Smooth muscle cell of the brain vasculature (primary cell): Measurements from ENCODE around the gene KCNC4.

Experiments used
- DNase-seq: peaks from one replicate; pipeline ENCODE4 v3.0.0-alpha.2; 2012; ENCODE audit warnings: low read depth, low spot score

The KCNC4 gene

DNA sequence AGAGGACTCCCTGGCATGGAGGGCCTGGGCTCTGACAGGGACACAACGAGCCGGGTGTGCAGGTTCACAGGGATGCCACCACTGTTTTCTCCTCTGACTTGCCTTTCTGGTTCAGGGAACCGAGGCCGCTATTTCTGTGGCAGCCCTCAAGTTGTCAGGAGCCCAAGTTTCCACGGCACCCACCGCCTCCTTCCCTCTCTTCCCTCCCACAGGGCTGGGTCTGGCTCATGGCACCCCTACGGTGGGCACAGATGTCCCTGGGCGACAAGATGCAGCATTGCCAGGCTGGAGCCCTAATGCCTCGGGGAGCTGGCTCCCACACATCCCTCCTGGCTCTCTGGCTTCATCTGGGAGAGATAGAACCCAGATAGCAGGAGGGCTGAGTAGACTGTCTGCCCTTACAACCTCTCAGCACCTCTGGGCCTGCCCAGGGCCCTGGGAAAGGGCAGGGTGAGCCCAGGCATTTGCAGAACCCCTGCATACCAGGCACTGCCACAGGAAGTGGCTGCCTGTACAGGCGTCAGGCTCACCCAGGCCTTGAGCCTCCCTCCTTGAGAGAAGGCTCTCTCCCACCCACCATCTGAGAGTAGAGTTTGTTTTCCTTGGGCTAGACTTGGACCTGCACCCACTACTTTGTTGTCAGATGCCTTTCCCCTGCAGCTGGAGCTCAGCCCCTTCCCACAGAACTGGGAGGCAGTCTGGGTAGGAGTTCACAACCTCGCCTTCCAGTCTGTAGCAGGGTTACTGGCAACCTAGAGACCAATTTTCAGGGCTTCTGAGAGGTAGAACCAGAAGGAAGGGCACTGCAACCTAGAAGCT is 20.5 kb downstream of the KCNC4 start:
- DNase-seq: no peak

DNA sequence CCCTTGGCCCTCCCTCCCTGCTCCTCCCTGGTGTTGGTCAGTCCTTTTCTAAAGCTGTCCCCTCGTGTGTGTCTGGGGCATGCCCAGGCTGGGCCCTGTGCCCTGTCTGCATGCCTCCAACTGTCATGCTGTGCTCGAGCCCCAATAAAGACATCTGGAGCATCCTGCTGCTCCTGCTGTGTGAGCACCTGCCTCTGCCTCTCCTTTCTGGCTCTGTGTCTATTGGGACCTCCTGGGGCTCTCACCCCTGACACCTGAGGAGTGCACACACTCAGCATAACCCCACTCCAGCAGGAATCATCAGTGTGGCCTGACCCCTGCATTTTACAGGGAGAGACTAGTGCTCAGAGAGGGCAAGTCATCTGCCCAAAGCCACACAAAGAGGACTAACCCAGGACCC is 23.7 kb downstream of the KCNC4 start:
- DNase-seq: no peak

DNA sequence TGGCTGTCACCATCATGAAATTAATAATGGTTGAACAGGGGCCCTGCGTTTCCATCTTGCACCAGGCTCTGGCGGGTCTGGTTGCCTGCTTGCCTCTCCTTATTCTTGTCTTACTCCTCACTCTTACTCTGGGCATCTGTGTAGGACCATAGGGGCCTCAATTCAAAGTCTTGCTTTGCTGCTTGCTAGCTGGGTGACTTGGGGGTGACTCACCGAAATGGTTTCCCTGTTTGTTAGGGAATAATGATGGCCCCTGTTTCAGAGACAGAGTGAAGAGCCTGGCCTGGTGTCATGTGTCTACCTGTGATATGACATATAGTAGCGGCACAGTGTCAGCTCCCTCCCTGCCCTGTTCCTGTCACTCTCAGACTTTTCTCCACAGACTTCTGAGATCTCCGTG is 24.6 kb downstream of the KCNC4 start:
- no peak for DNase-seq

DNA sequence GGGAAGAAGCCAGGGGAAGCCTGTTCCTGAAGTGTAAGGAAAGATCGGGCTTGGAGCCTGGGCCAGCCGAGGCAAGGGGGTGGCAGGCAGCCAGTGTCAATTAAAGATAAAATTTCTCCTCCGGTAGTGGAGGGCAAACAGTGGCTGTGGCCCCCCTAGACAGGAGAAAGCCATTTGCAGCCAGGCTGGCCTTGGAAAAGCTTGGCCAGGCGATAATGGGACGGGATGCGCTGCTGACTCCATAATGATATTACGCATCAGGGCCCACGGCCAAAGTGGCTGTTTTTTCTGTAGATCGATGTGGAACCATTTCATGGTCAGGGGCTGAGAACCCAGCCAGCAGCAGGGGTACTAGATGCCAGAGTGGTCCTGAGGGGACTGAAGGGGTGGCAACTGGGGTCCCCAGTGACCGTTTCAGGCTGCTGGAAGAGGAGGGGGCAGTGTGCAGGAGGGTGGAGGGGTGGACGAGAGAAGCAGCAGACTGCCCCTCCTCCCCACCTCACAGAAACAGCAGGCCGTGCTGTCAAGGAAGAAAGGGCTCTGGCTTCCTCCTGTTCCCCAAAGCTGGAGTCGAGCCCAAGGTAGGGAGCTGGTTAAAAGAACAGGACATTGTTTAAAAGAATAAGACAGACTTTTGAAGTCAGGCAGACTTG is 25.2 kb downstream of the KCNC4 start:
- DNase-seq: no peak

DNA sequence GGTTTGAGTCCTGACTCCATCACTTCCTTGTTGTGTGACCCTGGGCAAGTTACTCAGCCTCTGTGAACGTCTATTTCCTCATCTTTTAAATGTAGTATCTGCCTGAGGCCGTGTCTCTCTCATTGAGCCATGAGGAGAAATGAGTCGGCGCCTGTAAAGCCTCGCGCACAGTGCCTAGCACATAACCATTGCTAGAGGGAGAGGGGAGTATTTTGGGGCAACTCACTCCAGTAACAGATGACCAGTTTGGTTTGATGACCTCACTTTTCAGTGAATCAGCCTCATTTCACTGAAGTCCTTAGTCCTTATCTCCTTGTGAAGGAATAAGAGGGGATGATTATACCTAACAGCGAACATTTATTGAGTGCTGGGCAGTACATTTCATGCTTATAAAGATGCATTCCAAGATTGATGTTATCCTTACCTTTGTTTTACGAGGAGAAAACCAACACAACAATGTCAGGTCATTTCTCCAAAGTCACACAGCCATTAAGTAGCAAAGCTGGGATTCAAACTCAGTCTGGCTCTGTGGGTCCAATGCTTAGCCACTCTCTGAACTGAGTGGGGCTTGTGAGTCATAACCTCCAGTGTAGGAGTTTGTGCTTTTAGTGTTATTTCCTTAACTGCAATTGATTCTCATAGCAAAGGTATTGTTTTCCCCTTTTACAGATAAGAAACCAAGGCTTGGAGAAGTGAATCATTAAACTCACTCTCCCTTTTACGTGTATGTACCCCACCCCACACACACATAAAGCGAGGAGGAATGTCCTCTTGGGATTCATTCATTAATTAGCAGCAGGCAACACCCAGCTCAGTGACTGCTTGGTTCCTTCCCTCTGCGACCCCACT is 25.9 kb downstream of the KCNC4 start:
- DNase-seq: no peak

DNA sequence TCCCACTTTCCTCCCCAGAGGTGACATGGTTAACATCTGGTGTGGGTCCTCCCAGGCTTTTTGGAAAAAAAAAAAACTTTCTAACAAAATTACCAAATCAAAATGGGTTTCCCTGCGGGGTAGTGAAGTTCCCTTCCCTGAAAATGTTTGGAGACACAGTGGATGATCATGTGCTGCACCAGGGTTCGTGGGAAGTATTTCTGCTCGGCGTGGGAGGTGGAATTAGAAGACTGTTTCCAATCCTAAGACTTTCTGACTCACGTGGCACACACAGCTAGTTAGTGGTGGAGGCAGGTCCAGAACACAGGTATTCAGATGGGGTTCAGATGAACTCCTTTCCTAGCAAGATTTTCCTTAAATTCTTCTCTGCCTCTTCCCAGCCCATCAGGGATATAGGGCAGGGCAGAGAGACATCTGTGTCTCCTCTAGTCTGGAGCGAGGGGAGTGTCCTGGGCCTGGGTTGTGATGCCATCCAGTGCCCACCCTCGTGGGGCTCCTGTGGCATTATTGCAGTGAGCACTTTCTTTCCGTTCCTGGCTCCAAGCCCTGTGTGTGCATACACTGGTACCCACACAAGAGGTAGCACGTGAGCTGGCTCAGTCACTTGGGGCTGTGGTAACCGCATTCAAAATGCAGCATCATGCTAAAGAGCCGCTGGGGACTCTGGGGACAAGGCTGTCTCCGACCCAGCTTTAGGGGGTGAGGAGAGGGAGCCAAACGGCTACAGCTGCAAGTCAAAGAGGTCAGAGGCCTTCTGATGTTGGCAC is 27.5 kb downstream of the KCNC4 start:
- DNase-seq: no peak

DNA sequence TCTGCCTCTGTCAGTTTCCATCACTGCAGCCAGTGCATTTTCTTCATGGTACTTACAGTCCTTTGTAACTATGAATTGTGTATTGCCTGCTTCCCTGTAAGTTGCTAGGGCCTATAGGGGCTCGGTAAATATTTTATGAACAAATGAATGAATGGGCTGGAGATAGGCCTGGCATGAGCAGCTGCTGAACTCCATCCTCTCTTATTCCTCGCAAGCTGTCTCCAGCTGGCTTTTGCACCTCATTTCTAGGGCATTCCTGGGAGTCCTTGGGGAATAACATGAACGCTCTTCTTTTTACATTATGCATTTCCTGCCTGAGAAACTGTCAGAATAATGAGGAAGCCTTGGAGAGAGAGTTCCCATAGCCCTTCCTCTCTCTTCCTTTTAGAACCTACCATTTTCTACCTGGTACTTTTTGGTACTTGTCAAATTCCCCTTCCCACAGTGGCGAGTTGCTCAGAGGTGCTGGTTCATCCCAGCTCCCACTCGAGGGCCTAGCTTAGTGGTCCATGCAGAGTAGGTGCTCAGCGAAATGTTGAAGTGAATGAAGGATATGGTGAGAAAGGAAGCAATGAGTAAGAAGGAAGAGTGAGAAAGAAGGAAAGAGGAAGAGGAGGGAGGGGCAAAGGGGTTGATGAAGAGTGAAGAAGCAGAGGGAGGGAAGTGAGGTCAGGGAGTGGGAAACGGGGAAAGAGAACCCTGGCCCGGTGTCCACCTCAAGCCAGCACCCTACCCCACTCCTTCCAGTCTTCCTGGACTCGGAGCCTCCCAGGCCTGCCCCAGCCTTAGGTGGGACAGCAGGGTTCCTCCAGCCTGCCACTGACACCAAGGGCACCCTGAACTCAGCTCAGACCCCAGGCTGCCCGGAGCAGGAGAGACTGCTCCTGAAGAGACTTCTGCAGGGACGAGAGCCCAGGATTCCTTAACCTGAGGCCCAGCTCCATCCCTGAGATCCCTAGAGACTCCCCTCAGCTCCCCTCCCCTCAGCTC is 29.6 kb downstream of the KCNC4 start:
- DNase-seq: no peak

DNA sequence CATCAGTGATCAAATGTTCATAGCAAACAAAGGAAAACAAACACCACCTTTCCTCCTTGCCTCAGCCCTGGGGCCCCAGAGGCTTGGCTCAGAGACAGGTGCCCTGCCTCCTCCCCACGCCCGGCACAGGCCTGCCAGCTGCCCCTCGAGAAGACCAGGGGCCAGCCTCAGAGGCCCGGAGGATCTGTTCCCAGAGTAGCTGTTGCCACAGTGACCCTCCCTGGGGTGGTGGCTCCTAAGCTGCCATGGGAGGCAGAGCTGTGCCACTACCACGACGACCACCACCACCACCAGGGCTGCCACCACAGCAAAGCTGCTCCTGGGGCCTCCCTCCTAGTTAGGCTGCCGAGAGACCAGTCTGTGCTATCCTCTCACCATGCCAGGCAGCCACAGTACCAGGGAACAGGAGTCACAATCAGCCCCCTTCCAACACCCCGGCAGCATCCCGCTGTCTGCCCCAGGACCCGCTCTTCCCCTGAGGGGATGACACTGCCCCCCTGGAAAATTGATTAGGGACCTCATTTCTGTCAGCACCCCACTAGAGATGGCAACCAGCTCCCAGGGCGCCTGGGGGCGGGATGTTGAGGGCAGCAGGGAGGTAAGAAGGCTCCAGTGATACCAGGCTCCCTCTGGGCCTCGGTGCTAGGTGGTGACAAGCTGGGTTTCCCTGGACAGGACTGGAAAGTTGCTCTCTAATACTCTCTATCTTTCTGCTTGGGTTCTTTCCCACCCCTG is 30.5 kb downstream of the KCNC4 start:
- no peak for DNase-seq

DNA sequence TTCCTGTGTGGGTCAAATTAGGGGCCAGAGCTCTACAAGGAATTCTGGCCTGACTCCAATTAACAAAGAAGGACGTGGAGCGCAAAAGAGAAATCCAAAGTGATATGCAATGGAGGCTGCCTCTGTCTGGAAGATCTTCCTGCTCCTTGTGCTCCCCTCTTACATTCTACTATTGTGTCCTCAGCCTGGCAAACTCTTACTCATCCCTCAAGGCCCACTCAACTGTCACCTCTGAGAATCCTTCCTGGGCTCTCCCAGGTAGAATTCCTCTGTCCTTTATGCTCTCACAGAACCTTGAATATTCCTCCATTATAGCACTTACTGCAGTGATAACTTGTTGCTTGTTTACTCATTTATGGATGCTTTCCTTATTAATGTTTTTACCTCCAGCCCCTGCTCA is 31.4 kb downstream of the KCNC4 start:
- DNase-seq: no peak

DNA sequence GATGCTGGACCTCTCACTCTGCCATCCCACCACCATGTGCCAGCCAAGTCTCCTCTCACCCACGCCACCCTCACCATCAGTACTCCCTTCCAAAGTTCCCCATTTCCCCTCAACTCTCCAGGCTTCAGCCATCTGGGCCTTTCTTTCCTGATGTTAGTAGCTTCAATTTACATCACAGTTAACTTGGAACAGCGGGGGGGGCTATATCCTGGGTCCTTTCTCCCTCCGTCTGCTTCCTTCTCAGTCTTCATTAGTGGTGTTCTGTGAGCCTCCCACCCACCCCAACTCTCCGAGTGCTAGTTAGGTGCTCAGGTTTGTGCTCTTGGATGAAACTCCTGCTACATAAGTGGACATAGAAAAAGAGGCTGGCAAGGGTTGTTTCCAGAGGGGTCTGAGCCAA is 31.9 kb downstream of the KCNC4 start:
- DNase-seq: no peak

DNA sequence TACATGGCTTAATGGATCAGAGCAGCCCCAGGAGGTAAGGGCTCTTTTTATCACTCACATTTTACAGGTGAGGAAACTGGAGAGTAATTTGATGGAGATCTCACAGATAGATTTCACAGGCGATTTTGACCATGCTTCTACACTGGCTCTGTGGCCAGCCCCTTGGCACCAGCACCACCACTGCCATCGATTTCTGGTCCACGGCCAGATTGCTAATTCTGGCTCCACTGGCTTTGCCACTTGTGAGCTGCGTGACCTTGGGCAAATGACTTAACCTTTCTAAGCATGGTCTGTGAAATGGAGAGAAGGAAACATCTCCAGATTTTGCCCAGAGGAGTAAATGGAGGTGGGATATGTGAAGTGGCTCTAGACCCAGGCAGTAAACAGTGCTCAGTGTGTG is 32.6 kb downstream of the KCNC4 start:
- DNase-seq: no peak

DNA sequence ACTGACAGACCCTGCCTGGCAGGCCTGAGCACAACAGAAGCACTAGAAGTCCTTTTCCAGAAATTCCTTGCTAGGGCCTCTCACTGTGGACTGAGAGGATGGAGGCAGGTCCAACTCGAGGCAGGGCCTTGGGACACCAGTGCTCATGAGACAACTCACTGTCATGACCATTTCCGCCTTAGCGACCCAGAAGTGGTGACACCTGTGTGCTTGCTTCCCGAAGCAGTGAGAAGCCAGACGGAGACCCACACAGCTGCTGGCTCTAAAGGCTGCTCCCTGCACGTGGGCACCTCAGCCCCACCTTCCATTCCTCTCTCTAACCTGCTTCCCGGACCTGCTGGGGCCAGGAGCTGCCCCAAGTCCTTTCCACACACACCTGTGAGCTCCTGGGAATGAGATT is 33.0 kb downstream of the KCNC4 start:
- no peak for DNase-seq

DNA sequence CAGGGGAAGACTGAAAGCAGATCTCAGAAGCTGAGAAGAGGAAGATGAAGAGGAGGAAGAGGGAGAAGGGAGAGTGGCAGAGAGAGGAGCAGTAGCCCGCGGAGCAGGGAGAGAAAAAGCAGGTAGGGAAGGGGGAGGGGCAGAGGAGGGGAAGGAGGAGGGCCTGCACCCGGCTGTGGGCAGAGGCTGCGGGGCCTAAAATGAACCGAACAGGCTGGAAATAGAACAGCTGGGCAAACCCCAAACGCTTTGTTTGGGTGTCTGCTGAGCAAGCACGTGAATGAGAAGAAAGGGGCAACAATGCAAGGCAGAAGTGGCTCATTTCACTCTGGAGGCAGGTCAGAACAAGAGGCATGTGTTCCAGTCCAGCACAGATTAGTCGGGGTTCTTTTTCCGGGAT is 33.5 kb downstream of the KCNC4 start:
- no peak for DNase-seq

DNA sequence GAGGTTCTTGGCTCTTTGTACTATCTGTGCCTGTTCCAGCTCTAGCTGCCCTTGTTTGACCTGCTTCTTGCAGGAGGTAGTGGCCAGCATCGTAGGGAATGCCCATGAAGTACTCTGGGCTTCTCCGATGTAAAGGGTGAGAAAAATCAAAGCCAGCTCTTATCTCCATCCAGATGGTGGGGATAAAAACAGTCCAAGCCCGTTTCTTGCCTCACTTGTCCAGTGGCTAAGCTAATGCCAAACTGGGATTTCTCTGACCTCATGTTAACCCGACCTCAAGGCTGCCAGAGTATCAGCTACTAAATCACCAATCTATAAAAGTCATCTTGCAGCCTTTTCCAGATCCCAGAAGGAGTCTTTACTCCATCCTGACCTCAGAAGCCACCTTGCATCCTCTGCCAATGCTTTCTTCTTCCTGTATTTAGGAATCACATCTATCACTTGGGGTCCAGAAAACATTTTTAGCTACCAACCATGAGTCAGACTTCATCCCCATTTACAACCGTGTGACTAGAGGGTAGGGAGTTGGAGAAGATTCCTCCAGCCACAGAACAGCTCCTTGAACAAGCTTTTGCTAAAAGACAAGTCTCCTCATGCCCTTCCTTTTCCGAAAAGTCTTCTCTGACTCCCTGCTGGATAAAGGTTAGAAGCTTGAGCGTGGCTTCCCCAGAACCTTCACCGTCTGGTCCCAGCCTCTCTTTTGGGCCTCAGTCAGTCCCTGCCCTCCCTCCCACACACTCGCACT is 35.9 kb downstream of the KCNC4 start:
- DNase-seq: no peak

DNA sequence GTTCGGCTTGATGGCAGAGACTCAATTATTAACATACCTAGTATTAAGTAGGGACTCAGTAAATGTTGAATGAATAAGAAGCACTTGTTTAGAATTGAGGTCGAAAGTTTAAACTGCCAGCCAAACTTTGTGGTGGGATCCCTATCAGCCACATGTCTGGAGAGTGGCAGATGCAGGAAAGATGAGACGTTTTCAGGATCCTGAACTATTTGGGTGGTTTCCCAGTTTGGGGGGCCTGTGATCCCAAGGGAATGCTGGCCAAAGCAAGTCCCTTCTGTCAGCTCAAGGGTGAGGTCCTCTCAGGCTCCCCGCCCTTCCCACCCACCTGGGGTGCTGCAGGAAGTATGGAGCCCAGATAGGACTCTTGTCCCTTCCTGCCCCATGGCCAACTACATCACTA is 38.6 kb downstream of the KCNC4 start:
- DNase-seq: no peak

DNA sequence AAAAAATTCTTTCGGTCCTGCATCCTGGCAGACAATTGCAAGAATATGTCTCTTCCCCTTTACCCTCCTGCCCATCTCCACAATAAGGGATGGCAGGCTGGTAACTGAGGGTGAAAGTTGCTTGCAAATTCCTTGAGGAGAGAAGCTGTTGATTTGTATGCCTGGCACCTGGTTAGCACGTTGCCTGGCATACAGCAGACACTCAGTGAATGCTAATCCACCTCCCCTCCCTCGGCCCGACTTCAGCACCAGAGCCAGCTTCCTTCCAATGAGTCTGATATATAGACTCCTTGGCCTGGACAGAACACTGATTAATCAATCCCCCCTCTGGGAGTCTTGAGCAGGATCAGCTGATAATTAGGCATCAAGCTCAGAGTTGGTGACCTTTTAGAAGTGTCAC is 39.1 kb downstream of the KCNC4 start:
- no peak for DNase-seq

DNA sequence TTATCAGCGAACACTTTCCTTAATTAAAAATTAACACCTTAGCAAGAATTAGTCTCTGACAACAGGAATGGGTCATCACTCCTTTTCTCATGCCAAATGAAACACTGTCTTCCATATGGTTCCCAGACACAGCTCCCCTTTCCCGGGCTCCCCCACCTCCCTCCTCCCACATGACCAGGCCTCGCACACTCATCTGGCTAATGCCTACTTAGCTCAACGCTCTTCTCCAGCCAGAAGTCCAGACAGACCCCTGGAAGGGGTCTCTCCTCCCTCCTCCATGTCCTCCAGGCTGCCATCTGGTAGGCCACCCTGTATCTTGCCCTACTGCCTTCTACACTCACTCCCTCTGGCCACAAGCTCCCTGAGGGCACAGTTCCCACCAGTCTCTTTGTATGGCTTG is 39.9 kb downstream of the KCNC4 start:
- no peak for DNase-seq

DNA sequence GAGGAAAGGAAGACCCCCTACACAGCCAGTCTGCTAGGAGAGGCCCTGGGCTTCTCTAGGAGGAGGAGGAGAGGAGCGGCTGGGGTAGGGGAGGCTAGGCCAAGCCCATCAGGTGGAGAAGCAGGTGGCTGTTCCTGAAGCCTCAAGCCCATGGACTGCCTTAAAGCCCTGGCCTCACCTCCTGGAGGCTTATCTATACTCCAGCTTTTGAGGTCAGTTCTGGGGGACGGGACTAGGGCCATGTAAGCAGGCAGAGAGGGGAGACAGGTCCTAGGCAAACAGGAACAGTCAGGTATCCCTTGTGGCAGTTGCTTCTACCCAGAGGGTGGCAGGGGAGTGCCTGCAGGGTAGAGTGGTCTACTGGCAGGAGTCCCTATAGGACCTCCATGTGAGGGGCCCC is 40.6 kb downstream of the KCNC4 start:
- DNase-seq: no peak

DNA sequence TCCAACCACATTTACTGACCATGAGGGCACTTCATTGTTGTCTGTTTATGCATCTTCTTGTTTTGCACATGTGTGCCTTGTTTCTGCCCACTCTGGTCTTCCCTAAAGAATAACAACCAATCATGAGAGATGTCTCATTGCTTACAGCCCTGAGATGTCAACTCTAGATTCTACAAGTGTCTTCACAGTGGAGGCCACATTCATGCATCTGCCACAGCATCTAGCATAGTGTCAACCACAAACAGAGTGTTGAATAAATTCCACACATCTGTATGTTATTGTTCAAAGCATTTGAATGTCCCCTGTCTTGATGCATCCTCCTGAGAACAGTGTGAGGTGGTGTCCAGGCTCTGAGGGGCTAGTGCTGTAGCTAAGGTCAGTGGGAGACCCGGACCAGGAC is 43.1 kb downstream of the KCNC4 start:
- DNase-seq: no peak
